Esophagus squamous epithelium (tissue), 5 donors: ENCODE data around the gene TMEM132E. TPM values are rescaled to one million over a fixed set of nuclear protein-coding genes. Genes with fewer than 3 reads are reported as not detected.
A peak's percentile ranks its signal among the peaks of the same experiment; 100 is the strongest.

Source experiments
- DNase-seq: peaks from one replicate; lab custom pipeline; 2025; lab: John Stamatoyannopoulos, UW
- H3K27ac ChIP-seq, 4 donors: fragments of 200-600 bp; sonication (generic); one replicate each; pipeline ENCODE4 v1.5.1; 2016 to 2019; ENCODE audit warnings: mild to moderate bottlenecking in 1 of 4
- H3K27me3 ChIP-seq, 4 donors: fragments of 200-600 bp; sonication (generic); 1 replicate in 3 of 4; 2 replicates in 1 of 4; pipeline versions ENCODE4 v1.5.1 to v1.6.0; 2017 to 2021; ENCODE audit warnings: antibody characterized with exemption in 1 of 4
- H3K36me3 ChIP-seq, 3 donors: fragments of 200-600 bp; sonication (generic); one replicate each; pipeline ENCODE4 v1.5.1; 2016 to 2019
- H3K4me1 ChIP-seq, 3 donors: fragments of 200-600 bp; sonication (generic); one replicate each; pipeline ENCODE4 v1.5.1; 2017 to 2019
- H3K4me3 ChIP-seq, 4 donors: fragments of 200-600 bp; sonication (generic); 1 replicate in 3 of 4; 2 replicates in 1 of 4; pipeline ENCODE4 v1.5.1; 2016 to 2019; ENCODE audit warnings: mild to moderate bottlenecking in 2 of 4, moderate library complexity in 1 of 4
- H3K9me3 ChIP-seq, 3 donors: fragments of 200-600 bp; sonication (generic); one replicate each; pipeline ENCODE4 v1.5.1; 2016 to 2019
- POLR2A ChIP-seq, 4 donors: fragments of 450-650 bp; IDR thresholded peaks; one replicate each; pipeline ENCODE4 v1.6.1; 2017; ENCODE audit warnings: antibody characterized with exemption in 4 of 4, mild to moderate bottlenecking in 4 of 4, moderate library complexity in 3 of 4
- WGBS, 2 donors: methylation state at CpG; one replicate each; pipeline ENCODE4 v1.1.5; 2018; 5-methylcytosine and 5-hydroxymethylcytosine counted together
- intact Hi-C: fragments of 100-400 bp; cut with DNase I; formaldehyde crosslinking; loops from one replicate; pipeline ENCODE4 v1.15.0; 2022
- total RNA-seq, 4 donors: library from RNA; depleted of rRNA; stranded (reverse); fragments of >200 nt; gene quantifications; one replicate each; pipeline ENCODE4 v1.1.0, GENCODE V29; 2016
- TF ChIP-seq, protein P1 (sequence below), 6 experiments: fragments of 450-650 bp in 4 of 6; fragments of 200-600 bp in 2 of 6; sonication (generic) in 2 of 6; IDR thresholded peaks; one replicate each; pipeline ENCODE4 v1.5.1; 2016 to 2019; ENCODE audit warnings: antibody characterized with exemption in 6 of 6, mild to moderate bottlenecking in 4 of 6, moderate library complexity in 4 of 6
- donor health status: DM: yes; HTN: yes; CAD: no.

TMEM132E gene
- total RNA-seq, 4 donors from 2014 or later, result 0.19 TPM; not detected in 3

DNA sequence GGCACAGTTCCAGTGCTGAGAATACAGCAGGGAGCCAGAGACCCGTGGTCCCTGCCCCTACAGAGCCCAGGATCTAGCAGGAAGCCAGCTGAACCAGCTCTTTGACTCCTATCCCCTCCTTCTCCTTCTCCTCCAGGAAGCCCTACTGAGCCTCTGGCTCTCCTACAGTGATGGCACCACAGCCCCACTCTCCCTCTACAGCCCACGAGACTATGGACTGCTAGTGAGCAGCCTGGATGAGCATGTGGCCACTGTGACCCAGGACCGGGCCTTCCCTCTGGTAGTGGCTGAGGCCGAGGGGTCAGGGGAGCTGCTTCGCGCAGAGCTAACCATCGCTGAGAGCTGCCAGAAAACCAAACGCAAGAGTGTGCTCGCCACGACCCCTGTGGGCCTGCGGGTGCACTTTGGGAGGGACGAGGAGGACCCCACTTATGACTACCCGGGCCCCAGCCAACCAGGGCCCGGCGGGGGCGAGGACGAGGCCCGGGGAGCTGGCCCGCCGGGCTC, 57.7 kb downstream of the TMEM132E start:
- no peak for DNase-seq
- Histone ChIP-seq H3K36me3 (no peaks in the 10 kb centered on the region), H3K9me3 (no peaks in the 10 kb centered on the region), H3K27me3 (peaks cover 0 to 94% (median 0%) of the 10 kb centered on the region in 4 donors), H3K4me1 (peaks cover 5 to 13% (median 7%) of the 10 kb centered on the region in 3 donors), H3K27ac (no peak overlapping the region), H3K4me3 (peak overlapping the region in 2 of 4 donors; percentile 41 to 57)
- 28 to 73% methylated on average over 2 to 8 of the region's 20 CpGs for WGBS, 2 donors
- no peak for TF ChIP-seq POLR2A (IDR thresholded peaks at IDR 0.05)
- TF ChIP-seq, protein P1, sequence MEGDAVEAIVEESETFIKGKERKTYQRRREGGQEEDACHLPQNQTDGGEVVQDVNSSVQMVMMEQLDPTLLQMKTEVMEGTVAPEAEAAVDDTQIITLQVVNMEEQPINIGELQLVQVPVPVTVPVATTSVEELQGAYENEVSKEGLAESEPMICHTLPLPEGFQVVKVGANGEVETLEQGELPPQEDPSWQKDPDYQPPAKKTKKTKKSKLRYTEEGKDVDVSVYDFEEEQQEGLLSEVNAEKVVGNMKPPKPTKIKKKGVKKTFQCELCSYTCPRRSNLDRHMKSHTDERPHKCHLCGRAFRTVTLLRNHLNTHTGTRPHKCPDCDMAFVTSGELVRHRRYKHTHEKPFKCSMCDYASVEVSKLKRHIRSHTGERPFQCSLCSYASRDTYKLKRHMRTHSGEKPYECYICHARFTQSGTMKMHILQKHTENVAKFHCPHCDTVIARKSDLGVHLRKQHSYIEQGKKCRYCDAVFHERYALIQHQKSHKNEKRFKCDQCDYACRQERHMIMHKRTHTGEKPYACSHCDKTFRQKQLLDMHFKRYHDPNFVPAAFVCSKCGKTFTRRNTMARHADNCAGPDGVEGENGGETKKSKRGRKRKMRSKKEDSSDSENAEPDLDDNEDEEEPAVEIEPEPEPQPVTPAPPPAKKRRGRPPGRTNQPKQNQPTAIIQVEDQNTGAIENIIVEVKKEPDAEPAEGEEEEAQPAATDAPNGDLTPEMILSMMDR (IDR thresholded peaks at IDR 0.05), result no peak
- intact Hi-C loops, result loop anchor here (10.0 kb wide), 1 partner anchor 212 kb away; no protein-coding TSS in a partner anchor

- TF ChIP-seq, protein P1 (IDR thresholded peaks at IDR 0.05), result peak; percentile 63 to 85 (median 79)
- no peak for TF ChIP-seq POLR2A (IDR thresholded peaks at IDR 0.05)
- Histone ChIP-seq H3K9me3 (no peaks in the 10 kb centered on the region), H3K4me1 (peaks cover 5 to 13% (median 7%) of the 10 kb centered on the region in 3 donors), H3K36me3 (no peaks in the 10 kb centered on the region), H3K27me3 (peaks cover 0 to 94% (median 0%) of the 10 kb centered on the region in 4 donors), H3K27ac (no peak overlapping the region), H3K4me3 (peak overlapping the region; percentile 11 to 57 (median 38))
- WGBS, 2 donors, result 12 to 21% methylated on average over 15 to 17 of the region's 73 CpGs
- intact Hi-C loops, result loop anchor here (10.0 kb wide), 1 partner anchor 213 kb away; no protein-coding TSS in a partner anchor
- peak; percentile 6 for DNase-seq
These were observed 58.5 kb downstream of the TMEM132E start for GRCh38 chr17:34637548-34638525.

- Histone ChIP-seq H3K9me3 (no peaks in the 10 kb centered on the region), H3K4me1 (peaks cover 5 to 13% (median 7%) of the 10 kb centered on the region in 3 donors), H3K4me3 (no peak overlapping the region), H3K27ac (no peak overlapping the region), H3K27me3 (peaks cover 0 to 94% (median 0%) of the 10 kb centered on the region in 4 donors), H3K36me3 (no peaks in the 10 kb centered on the region)
- intact Hi-C loops, result loop anchor here (10.0 kb wide), 1 partner anchor 214 kb away; no protein-coding TSS in a partner anchor
- TF ChIP-seq, protein P1 (IDR thresholded peaks at IDR 0.05), result peak in 1 of 6 experiments; percentile 9
- no peak for TF ChIP-seq POLR2A (IDR thresholded peaks at IDR 0.05)
- WGBS, 2 donors, result 27 to 54% methylated on average over 10 to 11 of the region's 17 CpGs
- no peak for DNase-seq
These were observed 59.3 kb downstream of the TMEM132E start for GRCh38 chr17:34638526-34639260.

DNA sequence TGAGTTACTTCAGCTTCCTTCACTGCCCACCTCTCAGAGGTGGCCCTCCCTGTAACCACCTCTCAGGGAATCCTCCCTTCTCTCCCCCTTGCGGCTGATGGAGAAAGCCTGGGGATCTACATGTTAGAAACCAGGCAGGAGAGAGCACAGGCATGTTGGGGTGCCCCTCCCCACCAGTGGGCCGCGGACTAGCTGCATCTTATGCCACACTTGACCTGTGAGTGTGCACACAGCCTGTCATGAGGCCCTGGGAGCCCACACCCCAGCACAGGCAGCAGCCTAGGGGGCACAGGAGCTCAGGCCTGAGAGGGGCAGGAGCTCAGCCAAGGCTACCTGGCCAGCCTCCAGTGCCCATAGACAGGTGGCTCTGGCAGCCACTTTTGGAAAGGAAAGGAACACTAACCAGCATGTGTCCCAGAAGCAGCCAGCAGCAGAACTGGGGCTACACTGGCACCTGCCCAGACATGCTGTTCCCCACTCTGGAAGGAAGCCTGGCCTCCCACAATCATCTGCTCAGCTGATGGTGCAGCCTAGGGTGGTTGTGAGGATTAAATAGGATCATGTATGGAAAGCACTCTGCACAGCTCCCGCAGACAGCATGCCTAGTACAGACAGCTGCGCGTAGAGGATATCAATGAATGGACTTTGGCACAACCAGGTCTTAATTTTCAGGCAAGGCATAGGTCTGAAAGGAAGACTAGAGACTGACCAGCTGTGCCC, 60.5 kb downstream of the TMEM132E start:
- TF ChIP-seq, protein P1 (IDR thresholded peaks at IDR 0.05), result no peak
- TF ChIP-seq POLR2A (IDR thresholded peaks at IDR 0.05), result no peak
- Histone ChIP-seq H3K27me3 (peaks cover 0 to 99% (median 0%) of the 10 kb centered on the region in 4 donors), H3K4me1 (peaks cover 5 to 13% (median 7%) of the 10 kb centered on the region in 3 donors), H3K36me3 (no peaks in the 10 kb centered on the region), H3K4me3 (no peak overlapping the region), H3K9me3 (no peaks in the 10 kb centered on the region), H3K27ac (no peak overlapping the region)
- 15 to 44% methylated on average over 3 of the region's 6 CpGs for WGBS, 2 donors
- intact Hi-C loops, result loop anchor here (10.0 kb wide), 1 partner anchor 215 kb away; no protein-coding TSS in a partner anchor
- no peak for DNase-seq
